K562 (cell line): ENCODE data around the gene GMPR. TPM values are rescaled to one million over a fixed set of nuclear protein-coding genes. Genes with fewer than 3 reads are reported as not detected.
"Not testable (repeated sequence)": the region's sequence is repeated elsewhere in the genome, so short reads cannot be mapped to it uniquely, and the experiment has no call there.

Experiments used
- ADNP ChIP-seq: fragments of 200-800 bp; sonication (Bioruptor generic); IDR thresholded peaks from 2 replicates; pipeline ENCODE4 v1.6.1; 2016; ENCODE audit warnings: missing genetic modification characterization, missing compliant biosample characterization
- ARNT ChIP-seq, 2 experiments: fragments of 450-650 bp; IDR thresholded peaks; 2 replicates each; pipeline ENCODE4 v1.6.1; 2016; ENCODE audit warnings: mild to moderate bottlenecking in 1 of 2
- CBX1 ChIP-seq: sonication (generic); IDR thresholded peaks from 2 replicates; pipeline ENCODE4 v1.6.1; 2016; ENCODE audit warnings: antibody characterized with exemption, low read depth, mild to moderate bottlenecking
- CBX3 ChIP-seq, 2 experiments: IDR thresholded peaks; 1 replicate in 1 of 2; 2 replicates in 1 of 2; pipeline ENCODE4 v1.6.1; 2012; ENCODE audit warnings: inconsistent platforms in 2 of 2, low read length in 2 of 2, borderline replicate concordance in 1 of 2, control low read depth in 1 of 2
- CXXC5 ChIP-seq: fragments of 250-450 bp; sonication (Bioruptor Pico); IDR thresholded peaks from 2 replicates; pipeline ENCODE4 v1.8.0; 2022; ENCODE audit warnings: inconsistent platforms, mild to moderate bottlenecking, moderate library complexity
- ESRRA ChIP-seq: fragments of 450-650 bp; IDR thresholded peaks from 2 replicates; pipeline ENCODE4 v1.6.1; 2014; ENCODE audit warnings: low read depth, mild to moderate bottlenecking, moderate library complexity, borderline replicate concordance
- FOSL1 ChIP-seq: fragments of 200-800 bp; sonication (Bioruptor generic); conservative IDR thresholded peaks from 2 replicates; pipeline ENCODE4 v1.6.1; 2016; ENCODE audit warnings: missing genetic modification characterization, missing compliant biosample characterization
- FOXM1 ChIP-seq, 2 experiments: fragments of 450-650 bp in 1 of 2; sonication (generic) in 1 of 2; formaldehyde crosslinking in 1 of 2; IDR thresholded peaks; 2 replicates each; pipeline versions ENCODE4 v1.6.1 to v1.9.0; 2017 to 2022; ENCODE audit warnings: low read depth in 2 of 2, mild to moderate bottlenecking in 2 of 2, missing genetic modification reagents in 1 of 2, moderate library complexity in 1 of 2
- GATA2 ChIP-seq: sonication (generic); formaldehyde crosslinking; IDR thresholded peaks from 2 replicates; pipeline ENCODE4 v1.4.0; 2020; ENCODE audit warnings: mild to moderate bottlenecking, missing genetic modification reagents
- HMG20A ChIP-seq: fragments of 450-650 bp; formaldehyde crosslinking; conservative IDR thresholded peaks from 2 replicates; pipeline ENCODE4 v1.4.0; 2020; ENCODE audit warnings: mild to moderate bottlenecking, mixed read lengths
- MEIS2 ChIP-seq: fragments of 450-650 bp; IDR thresholded peaks from 2 replicates; pipeline ENCODE4 v1.6.1; 2014; ENCODE audit warnings: mild to moderate bottlenecking; ENCODE audit not compliant: partially characterized antibody
- NFE2 ChIP-seq: IDR thresholded peaks from 2 replicates; pipeline ENCODE4 v1.6.1; 2014; ENCODE audit warnings: antibody characterized with exemption, low read depth
- PHF20 ChIP-seq: fragments of 450-650 bp; IDR thresholded peaks from 2 replicates; pipeline ENCODE4 v1.6.1; 2018; ENCODE audit not compliant: partially characterized antibody
- PYGO2 ChIP-seq: fragments of 450-650 bp; IDR thresholded peaks from 2 replicates; pipeline ENCODE4 v1.6.1; 2016; ENCODE audit warnings: mild to moderate bottlenecking, missing genetic modification characterization, moderate library complexity, missing compliant biosample characterization
- RCOR1 ChIP-seq, 2 experiments: IDR thresholded peaks; 2 replicates each; pipeline ENCODE4 v1.6.1; 2012; ENCODE audit warnings: low read depth in 2 of 2, low read length in 2 of 2, borderline replicate concordance in 1 of 2, improper control_type of control experiment in 1 of 2
- SMAD3 ChIP-seq: fragments of 450-650 bp; formaldehyde crosslinking; conservative IDR thresholded peaks from 2 replicates; pipeline ENCODE4 v1.4.0; 2020; ENCODE audit warnings: mild to moderate bottlenecking
- SMARCA5 ChIP-seq: fragments of 450-650 bp; IDR thresholded peaks from 2 replicates; pipeline ENCODE4 v1.6.1; 2016
- TCFL5 ChIP-seq: fragments of 250-450 bp; sonication (Bioruptor Pico); conservative IDR thresholded peaks from 2 replicates; pipeline ENCODE4 v1.6.1; 2021; ENCODE audit warnings: mild to moderate bottlenecking, moderate library complexity, matching md5 sums
- ZNF3 ChIP-seq: fragments of 250-450 bp; sonication (Bioruptor Pico); IDR thresholded peaks from 2 replicates; pipeline ENCODE4 v1.5.0; 2021; ENCODE audit warnings: mild to moderate bottlenecking, moderate library complexity
- polyA plus RNA-seq, 8 experiments: library from polyadenylated mRNA; depleted of rRNA in 4 of 8; stranded (reverse) in 5 of 8; unstranded in 3 of 8; fragments of >200 nt; fragmentation: Nextera tagmentation in 2 of 8; fragmentation: Illumina TruSeq in 1 of 8; extraction: Ambion mirVana in 2 of 8; extraction: Trizol in 1 of 8; gene quantifications; 2 replicates each; pipeline versions ENCODE4 v1.2.1 to v1.2.3, GENCODE V29; 2011 to 2014; ENCODE audit warnings: inconsistent platforms in 1 of 8, missing spikeins in 1 of 8
- total RNA-seq, 7 experiments: library from RNA; depleted of rRNA in 6 of 7; stranded (reverse); fragments of >200 nt in 6 of 7; fragmentation: Illumina TruSeq in 2 of 7; extraction: Trizol in 2 of 7; gene quantifications; 2 replicates each; pipeline versions ENCODE4 v1.2.1 to v1.2.3, GENCODE V29; 2011 to 2021; ENCODE audit warnings: low replicate concordance in 1 of 7
- TF ChIP-seq, protein P1 (sequence below), 3 experiments: fragments of 200-800 bp in 1 of 3; sonication (Bioruptor generic) in 1 of 3; sonication (generic) in 1 of 3; formaldehyde crosslinking in 1 of 3; IDR thresholded peaks; 2 replicates each; pipeline versions ENCODE4 v1.6.1 to v1.8.0; 2016 to 2022; ENCODE audit warnings: mild to moderate bottlenecking in 2 of 3, missing compliant biosample characterization in 2 of 3, missing genetic modification characterization in 2 of 3, missing genetic modification reagents in 1 of 3
- TF ChIP-seq, protein P2 (sequence below): fragments of 450-650 bp; IDR thresholded peaks from 2 replicates; pipeline ENCODE4 v1.6.1; 2016; ENCODE audit warnings: mild to moderate bottlenecking
- TF ChIP-seq, protein P3 (sequence below): sonication (generic); IDR thresholded peaks from 2 replicates; pipeline ENCODE4 v1.6.1; 2016

The GMPR gene
- total and polyA plus RNA-seq, 9 of the 15 experiments (the other 6 are each of a cell fraction or from before 2014, with no cell fraction given) = 34.6 to 83.7 (median 49.8) TPM

DNA sequence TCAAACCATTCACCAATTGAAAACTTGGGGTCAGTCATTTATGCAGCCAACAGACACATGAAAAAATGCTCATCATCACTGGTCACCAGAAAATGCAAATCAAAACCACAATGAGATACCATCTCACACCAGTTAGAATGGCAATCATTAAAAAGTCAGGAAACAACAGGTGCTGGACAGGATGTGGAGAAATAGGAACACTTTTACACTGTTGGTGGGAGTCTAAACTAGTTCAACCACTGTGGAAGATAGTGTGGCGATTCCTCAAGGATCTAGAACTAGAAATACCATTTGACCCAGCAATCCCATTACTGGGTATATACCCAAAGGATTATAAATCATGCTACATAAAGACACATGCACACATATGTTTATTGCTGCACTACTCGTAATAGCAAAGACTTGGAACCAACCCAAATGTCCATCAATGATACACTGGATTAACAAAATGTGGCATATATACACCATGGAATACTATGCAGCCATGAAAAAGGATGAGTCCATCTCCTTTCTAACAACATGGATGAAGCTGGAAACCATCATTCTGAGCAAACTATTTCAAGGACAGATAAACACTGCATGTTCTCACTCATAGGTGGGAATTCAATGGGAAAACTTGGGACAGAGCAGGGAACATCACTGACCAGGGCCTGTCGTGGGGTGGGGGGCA, 13.2 kb upstream of the GMPR start (continued):
- TF ChIP-seq RCOR1 (IDR thresholded peaks at IDR 0.05; ENCODE audit: borderline replicate concordance in 1 of 2, low read depth in 2 of 2, low read length in 2 of 2) (peak in 1 of 2 experiments; percentile 25; a peak in 1 of 4 replicates), GATA2 (CRISPR knock-in tag) (0 out of 2 replicates have a peak, but pooled peaks have one; percentile 7), PHF20 (peak; percentile 65), ESRRA (peak; percentile 23; the same call in 1 of the 2 replicates), SMAD3 (CRISPR knock-in tag) (0 out of 2 replicates have a peak, but pooled peaks have one; percentile 9), CBX3 (IDR thresholded peaks at IDR 0.05; ENCODE audit: borderline replicate concordance in 1 of 2, low read length in 2 of 2) (peak in 1 of 2 experiments; percentile 78; a peak in 2 of 3 replicates), HMG20A (CRISPR knock-in tag) (0 out of 2 replicates have a peak, but pooled peaks have one; percentile 26), FOXM1 (IDR thresholded peaks at IDR 0.05; ENCODE audit: low read depth) (0 out of 2 replicates have a peak, but pooled peaks have one; percentile 23), ZNF3 (peak; percentile 64; the same call in 1 of the 2 replicates), FOSL1 (tag) (0 out of 2 replicates have a peak, but pooled peaks have one; percentile 4), ARNT (IDR thresholded peaks at IDR 0.05) (peak in 1 of 2 experiments; percentile 16; a peak in 1 of 4 replicates), CBX1 (peak; percentile 92), MEIS2 (peak; percentile 7), CXXC5 (CRISPR knock-in tag) (0 out of 2 replicates have a peak, but pooled peaks have one; percentile 6), SMARCA5 (peak; percentile 92), PYGO2 (tag) (peak; percentile 67; the same call in 1 of the 2 replicates), ADNP (tag) (peak; percentile 96), NFE2 (peak; percentile 35; the same call in 1 of the 2 replicates), TCFL5 (CRISPR knock-in tag) (0 out of 2 replicates have a peak, but pooled peaks have one; percentile 2)
- TF ChIP-seq, protein P1, sequence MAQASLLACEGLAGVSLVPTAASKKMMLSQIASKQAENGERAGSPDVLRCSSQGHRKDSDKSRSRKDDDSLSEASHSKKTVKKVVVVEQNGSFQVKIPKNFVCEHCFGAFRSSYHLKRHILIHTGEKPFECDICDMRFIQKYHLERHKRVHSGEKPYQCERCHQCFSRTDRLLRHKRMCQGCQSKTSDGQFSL (CRISPR knock-in tag; IDR thresholded peaks at IDR 0.05) = not testable (repeated sequence)
- TF ChIP-seq, protein P1 (tag; IDR thresholded peaks at IDR 0.05) = peak in 1 of 2 experiments; percentile 9; a peak in 1 of 4 replicates
- TF ChIP-seq, protein P2, sequence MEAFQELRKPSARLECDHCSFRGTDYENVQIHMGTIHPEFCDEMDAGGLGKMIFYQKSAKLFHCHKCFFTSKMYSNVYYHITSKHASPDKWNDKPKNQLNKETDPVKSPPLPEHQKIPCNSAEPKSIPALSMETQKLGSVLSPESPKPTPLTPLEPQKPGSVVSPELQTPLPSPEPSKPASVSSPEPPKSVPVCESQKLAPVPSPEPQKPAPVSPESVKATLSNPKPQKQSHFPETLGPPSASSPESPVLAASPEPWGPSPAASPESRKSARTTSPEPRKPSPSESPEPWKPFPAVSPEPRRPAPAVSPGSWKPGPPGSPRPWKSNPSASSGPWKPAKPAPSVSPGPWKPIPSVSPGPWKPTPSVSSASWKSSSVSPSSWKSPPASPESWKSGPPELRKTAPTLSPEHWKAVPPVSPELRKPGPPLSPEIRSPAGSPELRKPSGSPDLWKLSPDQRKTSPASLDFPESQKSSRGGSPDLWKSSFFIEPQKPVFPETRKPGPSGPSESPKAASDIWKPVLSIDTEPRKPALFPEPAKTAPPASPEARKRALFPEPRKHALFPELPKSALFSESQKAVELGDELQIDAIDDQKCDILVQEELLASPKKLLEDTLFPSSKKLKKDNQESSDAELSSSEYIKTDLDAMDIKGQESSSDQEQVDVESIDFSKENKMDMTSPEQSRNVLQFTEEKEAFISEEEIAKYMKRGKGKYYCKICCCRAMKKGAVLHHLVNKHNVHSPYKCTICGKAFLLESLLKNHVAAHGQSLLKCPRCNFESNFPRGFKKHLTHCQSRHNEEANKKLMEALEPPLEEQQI = peak; percentile 84
- TF ChIP-seq FOXM1 (CRISPR knock-in tag; IDR thresholded peaks at IDR 0.05; ENCODE audit: low read depth) = not testable (repeated sequence)
- TF ChIP-seq, protein P3, sequence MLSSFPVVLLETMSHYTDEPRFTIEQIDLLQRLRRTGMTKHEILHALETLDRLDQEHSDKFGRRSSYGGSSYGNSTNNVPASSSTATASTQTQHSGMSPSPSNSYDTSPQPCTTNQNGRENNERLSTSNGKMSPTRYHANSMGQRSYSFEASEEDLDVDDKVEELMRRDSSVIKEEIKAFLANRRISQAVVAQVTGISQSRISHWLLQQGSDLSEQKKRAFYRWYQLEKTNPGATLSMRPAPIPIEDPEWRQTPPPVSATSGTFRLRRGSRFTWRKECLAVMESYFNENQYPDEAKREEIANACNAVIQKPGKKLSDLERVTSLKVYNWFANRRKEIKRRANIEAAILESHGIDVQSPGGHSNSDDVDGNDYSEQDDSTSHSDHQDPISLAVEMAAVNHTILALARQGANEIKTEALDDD = peak; percentile 35; the same call in 1 of the 2 replicates
